HT-29 (cell line): ENCODE data around the gene FIZ1. TPM values are rescaled to one million over a fixed set of nuclear protein-coding genes. Genes with fewer than 3 reads are reported as not detected.

Experiments
- DNase-seq: peaks from one replicate; pipeline ENCODE4 v3.0.0-alpha.2; 2015; ENCODE audit warnings: low spot score
- total RNA-seq: library from RNA; depleted of rRNA; stranded (reverse); fragments of >200 nt; shearing (Covaris generic); gene quantifications from 2 replicates; pipeline ENCODE4 v1.2.3, GENCODE V29; 2014; rRNA removed

FIZ1 gene
- total RNA-seq, 1 experiment from 2014 or later = 19.2 TPM

DNA sequence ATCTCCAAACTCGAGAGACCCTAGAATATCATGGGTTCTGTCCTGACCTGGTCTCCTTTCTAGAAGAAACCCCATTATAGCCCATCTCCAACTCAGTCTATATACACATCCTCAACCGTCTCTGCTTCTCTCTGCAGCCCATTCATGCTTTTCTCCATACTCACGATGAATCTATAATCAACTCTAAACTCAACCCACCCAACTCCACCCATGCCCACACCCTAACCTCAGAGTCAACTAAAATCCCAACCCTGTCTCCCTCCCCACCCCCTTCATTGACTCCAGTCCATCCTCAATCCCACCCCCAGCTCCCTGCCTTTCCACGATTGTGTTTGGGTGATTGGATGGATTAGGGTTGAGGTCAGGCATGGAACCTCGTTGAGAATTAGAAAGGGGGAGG is 55.8 kb downstream of the FIZ1 start:
- no peak for DNase-seq

DNA sequence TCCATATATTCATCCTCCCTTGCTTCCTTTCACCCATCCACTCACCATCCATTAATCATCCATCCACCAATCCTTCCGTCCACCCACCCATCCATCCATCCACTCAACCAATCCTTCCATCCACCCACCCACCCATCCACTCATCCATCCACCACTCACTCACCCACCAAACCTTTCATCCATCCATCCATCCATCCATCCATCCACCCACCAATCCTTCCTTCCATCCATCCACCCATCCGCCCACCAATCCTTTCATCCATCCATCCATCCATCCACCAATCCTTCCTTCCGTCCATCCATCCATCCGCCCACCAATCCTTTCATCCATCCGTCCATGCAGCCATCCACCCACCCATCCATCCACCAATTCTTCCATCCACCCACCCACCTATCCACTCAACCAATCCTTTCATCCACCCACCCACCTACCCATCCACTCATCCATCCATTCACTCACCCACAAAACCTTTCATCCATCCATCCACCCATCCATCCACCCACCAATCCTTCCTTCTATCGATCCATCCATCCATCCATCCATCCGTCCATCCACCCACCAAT is 56.9 kb downstream of the FIZ1 start:
- DNase-seq = no peak

Other genes with a start within 250 kb of the FIZ1 start
- 0.92 and 2.7 TPM in 2 replicates for gene COX6B2, start 244.8 kb downstream of the FIZ1 start, total RNA-seq
- not detected in 2 replicates for gene GARIN5B, start 236.3 kb downstream of the FIZ1 start, total RNA-seq
- gene IL11, start 229.1 kb downstream of the FIZ1 start, total RNA-seq = 0.31 and 2.8 TPM in 2 replicates
- gene TMEM190, start 222.7 kb downstream of the FIZ1 start, total RNA-seq = not detected in 2 replicates
- gene TMEM238, start 215.2 kb downstream of the FIZ1 start, total RNA-seq = 87.8 and 92.7 TPM in 2 replicates
- gene RPL28, start 213.6 kb downstream of the FIZ1 start, total RNA-seq = 1,121 and 1,134 TPM in 2 replicates
- gene UBE2S, start 191.7 kb downstream of the FIZ1 start, total RNA-seq = 2,696 and 2,806 TPM in 2 replicates
- gene SHISA7, start 156.2 kb downstream of the FIZ1 start, total RNA-seq = not detected in 2 replicates
- gene ISOC2, start 137.9 kb downstream of the FIZ1 start, total RNA-seq = 323 and 339 TPM in 2 replicates
- 0.41 and 0.83 TPM in 2 replicates for gene C19orf85, start 134.8 kb downstream of the FIZ1 start, total RNA-seq
- gene ZNF628, start 122.9 kb downstream of the FIZ1 start, total RNA-seq = 29.9 TPM in 2 replicates
- gene NAT14, start 114.3 kb downstream of the FIZ1 start, total RNA-seq = 28.9 and 34.9 TPM in 2 replicates
- gene SSC5D, start 111.1 kb downstream of the FIZ1 start, total RNA-seq = 0.18 TPM in 1 of 2 replicates, not detected in the other
- not detected in 2 replicates for gene SBK2, start 62.4 kb downstream of the FIZ1 start, total RNA-seq
- 0.16 and 0.53 TPM in 2 replicates for gene SBK3, start 54.0 kb downstream of the FIZ1 start, total RNA-seq
- gene ZNF579, start 18.7 kb downstream of the FIZ1 start, total RNA-seq = 17.0 and 23.1 TPM in 2 replicates
- gene ZNF524, start 771 bp upstream of the FIZ1 start, total RNA-seq = 69.6 and 81.2 TPM in 2 replicates
- gene ZNF865, start 6.1 kb upstream of the FIZ1 start, total RNA-seq = 9.1 and 9.6 TPM in 2 replicates
- 17.5 and 19.9 TPM in 2 replicates for gene ZNF784, start 25.0 kb upstream of the FIZ1 start, total RNA-seq
- 16.1 and 18.8 TPM in 2 replicates for gene ZNF580, start 41.5 kb upstream of the FIZ1 start, total RNA-seq
- 40.9 and 43.2 TPM in 2 replicates for gene ZNF581, start 44.1 kb upstream of the FIZ1 start, total RNA-seq
- gene CCDC106, start 48.7 kb upstream of the FIZ1 start, total RNA-seq = 9.7 and 11.4 TPM in 2 replicates
- gene U2AF2, start 55.5 kb upstream of the FIZ1 start, total RNA-seq = 799 and 894 TPM in 2 replicates
- gene EPN1, start 75.7 kb upstream of the FIZ1 start, total RNA-seq = 195 and 216 TPM in 2 replicates
- not detected in 2 replicates for gene NLRP9, start 138.9 kb upstream of the FIZ1 start, total RNA-seq
- not detected in 2 replicates for gene RFPL4A, start 159.6 kb upstream of the FIZ1 start, total RNA-seq
- gene RFPL4AL1, start 169.6 kb upstream of the FIZ1 start, total RNA-seq = not detected in 2 replicates
- gene NLRP11, start 232.5 kb upstream of the FIZ1 start, total RNA-seq = 0.08 TPM in 1 of 2 replicates, not detected in the other
- gene NLRP4, start 237.0 kb upstream of the FIZ1 start, total RNA-seq = not detected in 2 replicates